Sigmoid colon (tissue), 7 donors: ENCODE data around the gene COL25A1. TPM values are rescaled to one million over a fixed set of nuclear protein-coding genes. Genes with fewer than 3 reads are reported as not detected.

Experiments used
- DNase-seq: peaks from one replicate; pipeline ENCODE4 v3.0.0-alpha.2; 2019
- H3K27ac ChIP-seq, 4 donors: fragments of 200-600 bp; sonication (generic); one replicate each; pipeline ENCODE4 v1.5.1; 2016 to 2019; ENCODE audit warnings: mild to moderate bottlenecking in 1 of 4
- H3K27me3 ChIP-seq, 3 donors: fragments of 200-600 bp; sonication (generic); one replicate each; pipeline ENCODE4 v1.5.1; 2019; ENCODE audit warnings: mild to moderate bottlenecking in 1 of 3
- H3K36me3 ChIP-seq, 4 donors: fragments of 200-600 bp; sonication (generic); one replicate each; pipeline ENCODE4 v1.5.1; 2016 to 2019
- H3K4me1 ChIP-seq, 4 donors: fragments of 200-600 bp; sonication (generic); one replicate each; pipeline ENCODE4 v1.5.1; 2017 to 2019
- H3K4me3 ChIP-seq, 4 donors: fragments of 200-600 bp; sonication (generic); one replicate each; pipeline ENCODE4 v1.5.1; 2017 to 2019; ENCODE audit warnings: mild to moderate bottlenecking in 2 of 4, moderate library complexity in 1 of 4
- H3K9me3 ChIP-seq, 4 donors: fragments of 200-600 bp in 3 of 4; sonication (generic) in 3 of 4; one replicate each; pipeline versions ENCODE4 v1.5.1 to v1.6.1; 2013 to 2019
- CTCF ChIP-seq, 4 experiments: fragments of 450-650 bp in 3 of 4; fragments of 200-600 bp in 1 of 4; IDR thresholded peaks; one replicate each; pipeline ENCODE4 v1.5.1; 2016 to 2019; ENCODE audit warnings: antibody characterized with exemption in 4 of 4, mild to moderate bottlenecking in 3 of 4, moderate library complexity in 2 of 4
- EP300 ChIP-seq, 4 donors: sonication (generic); formaldehyde crosslinking; IDR thresholded peaks; one replicate each; pipeline ENCODE4 v1.6.1; 2017; ENCODE audit warnings: antibody characterized with exemption in 4 of 4
- POLR2A ChIP-seq, 2 donors: fragments of 450-650 bp; IDR thresholded peaks; one replicate each; pipeline ENCODE4 v1.6.1; 2016; ENCODE audit warnings: antibody characterized with exemption in 2 of 2, mild to moderate bottlenecking in 2 of 2, moderate library complexity in 2 of 2
- POLR2AphosphoS5 ChIP-seq, 4 donors: sonication (generic); formaldehyde crosslinking; IDR thresholded peaks; one replicate each; pipeline ENCODE4 v1.6.1; 2017; ENCODE audit warnings: antibody characterized with exemption in 4 of 4
- WGBS, 2 donors: extraction: QIAGEN DNeasy Blood & Tissue Kit; methylation state at CpG; one replicate each; pipeline ENCODE4 v1.1.7; 2013; 5-methylcytosine and 5-hydroxymethylcytosine counted together
- intact Hi-C: fragments of 100-400 bp; cut with DNase I; formaldehyde crosslinking; loops from one replicate; pipeline ENCODE4 v1.15.1; 2023
- polyA plus RNA-seq, 3 donors: library from polyadenylated mRNA; stranded (reverse); fragments of 200-250 nt; gene quantifications; one replicate each; pipeline ENCODE4 v1.2.3, GENCODE V29; 2013
- total RNA-seq, 4 donors: library from RNA; depleted of rRNA; stranded (reverse); fragments of >200 nt; gene quantifications; one replicate each; pipeline ENCODE4 v1.1.0, GENCODE V29; 2016
- donor health status: healthy with polysubstance abuse.
- donor health status: Bipolar disorder and iron deficiency.
- donor health status: healthy.

Gene COL25A1
- total and polyA plus RNA-seq, 7 donors: 0.15 to 1.4 (median 0.41) TPM; not detected in 2

GRCh38 chr4:108813261-108813660 lies 489.2 kb downstream of the COL25A1 start:
- no peaks in the 10 kb centered on the region for H3K9me3 ChIP-seq
- DNase-seq: no peak
- TF ChIP-seq POLR2A (IDR thresholded peaks at IDR 0.05): no peak
- no peak for TF ChIP-seq POLR2AphosphoS5 (IDR thresholded peaks at IDR 0.05)
- no peak for TF ChIP-seq CTCF (IDR thresholded peaks at IDR 0.05)
- no peak for TF ChIP-seq EP300 (IDR thresholded peaks at IDR 0.05)
- no peaks in the 10 kb centered on the region for H3K4me1 ChIP-seq
- H3K27me3 ChIP-seq: no peaks in the 10 kb centered on the region
- intact Hi-C loops: no loop called here
- no peak overlapping the region for H3K4me3 ChIP-seq
- no peak overlapping the region for H3K27ac ChIP-seq
- WGBS, 2 donors: 85 to 86% methylated on average over 3 of the region's 3 CpGs
- H3K36me3 ChIP-seq: no peaks in the 10 kb centered on the region

GRCh38 chr4:108811486-108811885 lies 491.0 kb downstream of the COL25A1 start:
- H3K36me3 ChIP-seq: no peaks in the 10 kb centered on the region
- no peak overlapping the region for H3K4me3 ChIP-seq
- DNase-seq: no peak
- TF ChIP-seq POLR2A (IDR thresholded peaks at IDR 0.05) (no peak), POLR2AphosphoS5 (IDR thresholded peaks at IDR 0.05) (no peak), EP300 (IDR thresholded peaks at IDR 0.05) (no peak), CTCF (IDR thresholded peaks at IDR 0.05) (no peak)
- intact Hi-C loops: no loop called here
- no peak overlapping the region for H3K27ac ChIP-seq
- 80 to 81% methylated on average over 1 of the region's 1 CpG for WGBS, 2 donors
- no peaks in the 10 kb centered on the region for H3K27me3 ChIP-seq
- H3K9me3 ChIP-seq: no peaks in the 10 kb centered on the region
- no peaks in the 10 kb centered on the region for H3K4me1 ChIP-seq

- no peaks in the 10 kb centered on the region for H3K9me3 ChIP-seq
- no peak overlapping the region for H3K4me3 ChIP-seq
- DNase-seq: no peak
- no peak overlapping the region for H3K27ac ChIP-seq
- H3K36me3 ChIP-seq: no peaks in the 10 kb centered on the region
- intact Hi-C loops: no loop called here
- WGBS, 2 donors: 82 to 84% methylated on average over 1 of the region's 1 CpG
- no peaks in the 10 kb centered on the region for H3K4me1 ChIP-seq
- TF ChIP-seq CTCF (IDR thresholded peaks at IDR 0.05): no peak
- TF ChIP-seq POLR2AphosphoS5 (IDR thresholded peaks at IDR 0.05): no peak
- TF ChIP-seq POLR2A (IDR thresholded peaks at IDR 0.05): no peak
- TF ChIP-seq EP300 (IDR thresholded peaks at IDR 0.05): no peak
- no peaks in the 10 kb centered on the region for H3K27me3 ChIP-seq
Observed at GRCh38 chr4:108810087-108810486, 492.4 kb downstream of the COL25A1 start.

- Histone ChIP-seq H3K36me3 (no peaks in the 10 kb centered on the region), H3K9me3 (no peaks in the 10 kb centered on the region), H3K4me3 (no peak overlapping the region), H3K4me1 (no peaks in the 10 kb centered on the region), H3K27ac (no peak overlapping the region), H3K27me3 (no peaks in the 10 kb centered on the region)
- intact Hi-C loops: no loop called here
- WGBS, 2 donors: 82 to 89% methylated on average over 5 of the region's 5 CpGs
- no peak for DNase-seq
- TF ChIP-seq POLR2AphosphoS5 (IDR thresholded peaks at IDR 0.05): no peak
- no peak for TF ChIP-seq EP300 (IDR thresholded peaks at IDR 0.05)
- no peak for TF ChIP-seq CTCF (IDR thresholded peaks at IDR 0.05)
- no peak for TF ChIP-seq POLR2A (IDR thresholded peaks at IDR 0.05)
Observed at GRCh38 chr4:108804648-108805273, 497.7 kb downstream of the COL25A1 start.

GRCh38 chr4:108799306-108799705 lies 503.2 kb downstream of the COL25A1 start:
- Histone ChIP-seq H3K27ac (no peak overlapping the region), H3K27me3 (no peaks in the 10 kb centered on the region), H3K4me1 (peaks cover 0 to 2% (median under 1%) of the 10 kb centered on the region in 4 donors), H3K9me3 (no peaks in the 10 kb centered on the region), H3K4me3 (no peak overlapping the region), H3K36me3 (no peaks in the 10 kb centered on the region)
- intact Hi-C loops: no loop called here
- 58 to 72% methylated on average over 5 of the region's 5 CpGs for WGBS, 2 donors
- TF ChIP-seq CTCF (IDR thresholded peaks at IDR 0.05): no peak
- no peak for TF ChIP-seq POLR2A (IDR thresholded peaks at IDR 0.05)
- no peak for TF ChIP-seq EP300 (IDR thresholded peaks at IDR 0.05)
- no peak for TF ChIP-seq POLR2AphosphoS5 (IDR thresholded peaks at IDR 0.05)
- DNase-seq: no peak
